ENCODE data around the gene FXN.
A peak's percentile ranks its signal among the peaks of the same experiment; 100 is the strongest.
"Not testable (repeated sequence)": the region's sequence is repeated elsewhere in the genome, so short reads cannot be mapped to it uniquely, and the experiment has no call there.

Gene FXN

GRCh38 chr9:69035438-69036308 is at the start of gene FXN:
Gene FXN, plus strand, starts transcription at chr9:69035752. Its CDS starts 31 bp downstream, at chr9:69035783.
- DNase-seq: peak; percentile 86

- DNase-seq: not testable (repeated sequence)
These were observed 48.6 kb upstream of the FXN start for GRCh38 chr9:68986949-68987348.

GRCh38 chr9:68991457-68991856 is 44.1 kb upstream of the FXN start:
- DNase-seq: no peak

GRCh38 chr9:68995776-68996175 is 39.8 kb upstream of the FXN start:
- no peak for DNase-seq

- no peak for DNase-seq
These were observed 39.1 kb upstream of the FXN start for GRCh38 chr9:68996462-68996861.

- DNase-seq: no peak
These were observed 37.9 kb upstream of the FXN start for GRCh38 chr9:68997666-68998065.

- DNase-seq: no peak
These were observed 37.2 kb upstream of the FXN start for GRCh38 chr9:68998385-68998784.

GRCh38 chr9:68998812-68999211 is 36.7 kb upstream of the FXN start:
- DNase-seq: no peak

GRCh38 chr9:68999393-69000105 is 36.0 kb upstream of the FXN start:
- peak; percentile 57 for DNase-seq

GRCh38 chr9:69001921-69002320 is 33.6 kb upstream of the FXN start:
- DNase-seq: no peak

GRCh38 chr9:69003051-69003450 is 32.5 kb upstream of the FXN start:
- no peak for DNase-seq

- no peak for DNase-seq
These were observed 30.7 kb upstream of the FXN start for GRCh38 chr9:69004836-69005235.

GRCh38 chr9:69009708-69010107 is 25.8 kb upstream of the FXN start:
- no peak for DNase-seq

- no peak for DNase-seq
These were observed 22.7 kb upstream of the FXN start for GRCh38 chr9:69012696-69013381.

GRCh38 chr9:69013382-69013727 is 22.2 kb upstream of the FXN start:
- DNase-seq: no peak

- DNase-seq: no peak
These were observed 21.5 kb upstream of the FXN start, which contains the start of gene PRKACG for GRCh38 chr9:69014013-69014412. Gene PRKACG, minus strand, starts transcription at chr9:69014113. Its CDS starts 21 bp downstream, at chr9:69014092.

GRCh38 chr9:69016191-69017096 is 19.1 kb upstream of the FXN start:
- DNase-seq: no peak

- no peak for DNase-seq
These were observed 16.8 kb upstream of the FXN start for GRCh38 chr9:69018737-69019136.

GRCh38 chr9:69019808-69020207 is 15.7 kb upstream of the FXN start:
- no peak for DNase-seq

- no peak for DNase-seq
These were observed 15.0 kb upstream of the FXN start for GRCh38 chr9:69020301-69021145.

GRCh38 chr9:69023650-69024049 is 11.9 kb upstream of the FXN start:
- no peak for DNase-seq
